Cerebellar cortex (tissue), 1 donor: Measurements from ENCODE around the gene ESRRA.

ENCODE experiments used
- DNase-seq: peaks from one replicate; pipeline ENCODE4 v3.0.0-alpha.2; 2015; ENCODE audit warnings: low spot score

The ESRRA gene

DNA sequence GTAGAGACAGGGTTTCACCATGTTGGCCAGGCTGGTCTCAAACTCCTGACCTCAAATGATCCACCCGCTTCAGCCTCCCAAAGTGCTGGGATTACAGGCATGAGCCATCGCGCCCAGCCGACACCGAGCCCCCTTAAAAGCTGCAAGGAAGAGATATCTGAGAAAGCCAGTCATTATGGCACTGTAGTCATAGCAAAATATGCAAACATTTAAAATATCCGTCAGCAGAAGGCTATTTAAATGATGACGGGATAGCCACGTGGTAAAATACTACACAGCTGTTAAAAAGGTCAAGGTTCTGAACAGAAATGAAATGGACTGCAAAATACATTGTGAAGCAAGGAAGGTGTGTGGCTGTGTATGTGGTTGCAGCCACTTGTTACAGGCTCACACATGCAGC lies 28.2 kb downstream of the ESRRA start:
- no peak for DNase-seq

DNA sequence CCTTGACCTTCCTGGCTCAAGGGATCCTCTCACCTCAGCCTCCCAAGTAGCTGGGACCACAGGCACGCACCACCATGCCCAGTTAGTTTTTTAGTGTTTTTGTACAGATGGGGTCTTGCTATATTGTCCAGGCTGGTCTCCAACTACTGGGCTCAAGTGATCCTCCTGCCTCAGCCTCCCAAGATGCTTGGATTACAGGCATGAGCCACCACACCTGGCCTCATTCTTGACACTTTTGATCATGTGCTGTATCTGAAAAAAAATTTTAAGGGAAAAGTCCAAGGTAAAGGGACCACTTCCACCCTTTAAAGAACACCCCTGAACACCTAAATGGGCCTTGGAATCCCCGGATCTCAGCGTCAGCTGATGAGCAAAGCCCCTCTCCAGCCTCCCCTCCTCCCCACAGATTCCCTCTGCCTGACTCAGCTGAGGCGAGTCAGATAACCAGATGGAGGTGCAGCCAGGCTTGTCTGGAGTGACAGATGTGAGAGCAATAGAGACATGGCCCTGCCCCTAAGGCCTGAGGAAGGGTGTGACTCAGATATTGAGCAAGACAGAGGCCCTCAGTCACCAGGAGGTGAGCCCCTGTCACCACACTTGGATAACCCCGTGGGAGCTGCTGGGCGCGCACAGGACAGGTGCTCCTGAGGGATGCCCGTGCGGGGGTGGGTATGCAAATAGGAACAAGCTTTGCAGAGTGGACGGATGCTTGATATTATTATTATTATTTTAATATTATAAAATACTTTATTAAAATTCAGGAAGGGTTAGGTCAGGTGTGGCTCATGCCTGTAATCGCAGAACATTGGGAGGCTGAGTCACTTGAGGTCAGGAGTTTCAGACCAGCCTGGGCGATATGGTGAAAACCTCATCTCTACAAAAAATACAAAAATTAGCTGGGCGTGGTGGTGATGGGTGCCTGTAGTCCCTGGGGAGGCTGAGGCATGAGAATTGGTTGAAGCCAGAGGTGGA lies 29.7 kb downstream of the ESRRA start:
- DNase-seq = no peak

DNA sequence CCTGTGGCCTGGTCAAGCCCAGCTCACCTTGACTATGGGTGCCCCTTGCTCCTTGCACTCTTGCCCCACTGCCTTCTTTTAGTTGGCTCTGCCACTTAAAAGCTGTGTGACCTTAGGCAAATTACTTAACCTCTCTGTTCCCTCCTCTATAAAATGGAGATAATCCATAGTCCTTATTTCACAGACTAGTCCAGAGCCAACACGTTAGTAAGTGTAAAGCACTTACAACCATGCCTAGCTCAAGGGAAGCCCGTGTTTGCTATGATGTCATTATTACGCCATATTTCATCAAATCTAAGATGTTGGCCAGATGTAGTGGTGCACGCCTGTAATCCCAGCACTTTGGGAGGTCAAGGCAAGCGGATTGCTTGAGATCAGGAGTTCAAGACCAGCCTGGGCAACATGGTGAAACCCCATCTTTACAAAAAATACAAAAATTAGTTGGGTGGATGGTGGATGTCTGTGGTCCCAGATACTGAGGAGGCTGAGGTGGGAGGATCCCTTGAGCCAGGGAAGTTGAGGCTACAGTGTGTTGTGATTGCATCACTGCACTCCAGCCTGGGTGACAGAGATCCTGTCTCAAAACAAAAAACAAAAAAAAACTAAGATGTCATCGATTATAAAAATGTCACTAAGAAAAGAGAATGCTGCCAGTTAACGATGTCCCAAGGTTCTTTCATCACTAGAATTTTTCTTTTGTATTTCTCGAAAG lies 32.4 kb downstream of the ESRRA start:
- no peak for DNase-seq

DNA sequence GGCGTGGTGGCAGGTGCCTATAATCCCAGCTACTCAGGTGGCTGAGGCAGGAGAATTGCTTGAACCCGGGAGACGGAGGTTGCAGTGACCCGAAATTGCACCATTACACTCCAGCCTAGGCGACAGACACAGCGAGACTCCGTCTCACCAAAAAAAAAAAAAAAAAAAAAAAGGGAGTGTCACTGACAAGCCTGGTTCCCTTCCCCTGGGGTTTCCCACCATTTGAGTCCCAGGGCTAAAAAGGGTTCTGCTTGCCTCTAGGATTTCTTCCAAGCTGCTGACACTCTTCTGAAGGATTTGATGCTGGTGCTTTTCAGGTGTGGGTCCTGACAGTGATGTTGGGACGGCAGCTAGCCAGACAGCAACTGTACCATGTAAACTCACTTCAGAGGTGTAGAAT lies 33.4 kb downstream of the ESRRA start:
- no peak for DNase-seq

DNA sequence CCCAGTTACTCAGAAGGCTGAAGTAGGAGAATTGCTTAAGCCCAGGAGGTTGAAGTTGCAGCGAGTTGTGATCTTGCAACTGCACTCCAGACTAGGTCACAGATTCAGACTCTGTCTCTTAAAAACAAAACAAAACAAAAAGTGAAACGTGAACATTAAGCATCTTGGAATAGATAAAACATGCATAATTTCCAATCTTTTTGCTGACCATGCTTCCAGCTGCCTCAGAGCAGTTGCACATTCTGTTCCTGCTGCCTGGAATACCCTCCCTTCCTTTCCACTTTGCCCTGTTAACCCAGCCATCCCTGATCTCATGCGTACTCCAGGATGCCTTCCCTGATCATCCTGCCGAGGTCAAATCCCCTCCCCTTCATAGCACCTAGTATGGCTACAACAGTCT lies 34.0 kb downstream of the ESRRA start:
- DNase-seq = no peak

DNA sequence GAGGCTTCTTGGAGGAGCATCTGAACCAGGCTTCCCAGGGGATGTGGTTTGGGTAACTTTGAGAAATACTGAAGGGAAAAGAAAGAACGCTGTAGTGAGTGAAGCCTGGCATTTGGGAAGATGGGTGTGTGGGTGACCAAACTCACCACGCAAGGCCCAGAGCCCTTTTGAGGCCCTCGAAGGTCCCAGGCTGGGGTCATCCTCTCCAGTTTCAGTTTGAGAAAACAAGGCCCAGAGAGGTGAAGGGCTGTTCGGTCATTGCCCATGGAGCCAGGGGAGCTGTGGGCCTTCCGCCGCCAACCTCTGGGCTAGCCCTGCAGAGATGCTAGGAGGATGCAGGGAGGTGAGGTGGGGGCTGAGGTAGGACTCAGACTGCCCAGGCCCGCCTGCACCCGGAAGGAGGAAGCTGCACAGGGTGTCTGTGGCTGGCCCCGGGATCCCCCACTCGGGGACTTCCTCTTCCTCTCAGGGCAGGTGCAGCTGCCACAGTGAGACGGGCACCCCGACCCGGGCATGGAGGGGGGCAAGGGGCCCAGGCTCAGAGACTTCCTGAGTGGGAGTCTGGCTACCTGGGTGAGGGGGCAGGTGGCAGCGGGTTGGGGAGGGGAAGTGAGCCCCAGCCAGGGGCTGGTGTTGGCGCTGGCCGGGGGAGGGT lies 34.6 kb downstream of the ESRRA start, which contains the start of gene CCDC88B:
Gene CCDC88B (plus strand): TSS at position 451 of the 655 bp plus-strand sequence. CDS start 63 bp downstream, at position 514.
- DNase-seq = no peak

DNA sequence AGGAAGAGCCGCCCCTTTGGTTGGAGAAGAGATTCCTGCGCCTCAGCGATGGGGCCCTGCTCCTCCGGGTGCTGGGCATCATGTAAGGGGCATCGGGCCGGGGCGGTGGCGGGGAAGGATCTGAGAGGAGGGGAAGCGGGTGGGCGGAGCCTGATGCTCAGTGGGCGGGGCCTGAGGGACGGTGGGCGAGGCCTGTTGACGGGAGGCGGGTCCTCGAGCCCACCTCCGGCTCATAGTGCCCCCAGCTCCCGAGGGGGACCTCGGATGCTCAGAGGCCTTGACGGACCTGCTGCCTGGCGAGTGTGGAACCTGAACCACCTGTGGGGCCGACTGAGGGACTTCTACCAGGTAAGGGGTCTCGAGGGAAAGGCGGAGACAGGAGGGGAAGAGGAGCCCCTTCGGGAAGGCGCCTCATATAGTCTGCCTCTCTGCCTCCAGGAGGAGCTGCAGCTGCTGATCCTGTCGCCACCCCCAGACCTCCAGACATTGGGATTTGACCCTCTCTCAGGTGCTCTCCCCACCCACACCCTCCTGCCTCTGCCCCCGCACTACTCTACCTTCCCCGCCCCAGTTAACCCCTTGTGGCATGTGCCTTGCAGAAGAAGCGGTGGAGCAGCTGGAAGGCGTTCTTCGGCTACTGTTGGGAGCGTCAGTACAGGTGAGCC lies 35.5 kb downstream of the ESRRA start:
- DNase-seq = no peak

DNA sequence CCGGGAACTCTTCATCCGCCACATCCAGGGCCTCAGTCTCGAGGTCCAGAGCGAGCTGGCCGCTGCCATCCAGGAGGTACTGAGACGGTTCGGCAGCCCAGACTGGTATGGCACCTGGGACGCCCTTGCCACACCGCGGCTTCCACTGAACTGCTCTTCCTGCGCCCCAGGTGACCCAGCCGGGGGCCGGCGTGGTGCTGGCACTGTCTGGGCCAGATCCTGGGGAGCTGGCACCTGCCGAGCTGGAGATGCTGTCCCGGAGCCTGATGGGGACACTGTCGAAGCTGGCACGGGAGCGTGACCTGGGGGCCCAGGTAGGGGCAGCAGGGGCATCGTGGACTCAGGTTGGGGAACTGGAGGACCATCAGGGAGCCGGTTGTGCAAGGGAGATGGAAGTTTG lies 36.1 kb downstream of the ESRRA start:
- DNase-seq = no peak

DNA sequence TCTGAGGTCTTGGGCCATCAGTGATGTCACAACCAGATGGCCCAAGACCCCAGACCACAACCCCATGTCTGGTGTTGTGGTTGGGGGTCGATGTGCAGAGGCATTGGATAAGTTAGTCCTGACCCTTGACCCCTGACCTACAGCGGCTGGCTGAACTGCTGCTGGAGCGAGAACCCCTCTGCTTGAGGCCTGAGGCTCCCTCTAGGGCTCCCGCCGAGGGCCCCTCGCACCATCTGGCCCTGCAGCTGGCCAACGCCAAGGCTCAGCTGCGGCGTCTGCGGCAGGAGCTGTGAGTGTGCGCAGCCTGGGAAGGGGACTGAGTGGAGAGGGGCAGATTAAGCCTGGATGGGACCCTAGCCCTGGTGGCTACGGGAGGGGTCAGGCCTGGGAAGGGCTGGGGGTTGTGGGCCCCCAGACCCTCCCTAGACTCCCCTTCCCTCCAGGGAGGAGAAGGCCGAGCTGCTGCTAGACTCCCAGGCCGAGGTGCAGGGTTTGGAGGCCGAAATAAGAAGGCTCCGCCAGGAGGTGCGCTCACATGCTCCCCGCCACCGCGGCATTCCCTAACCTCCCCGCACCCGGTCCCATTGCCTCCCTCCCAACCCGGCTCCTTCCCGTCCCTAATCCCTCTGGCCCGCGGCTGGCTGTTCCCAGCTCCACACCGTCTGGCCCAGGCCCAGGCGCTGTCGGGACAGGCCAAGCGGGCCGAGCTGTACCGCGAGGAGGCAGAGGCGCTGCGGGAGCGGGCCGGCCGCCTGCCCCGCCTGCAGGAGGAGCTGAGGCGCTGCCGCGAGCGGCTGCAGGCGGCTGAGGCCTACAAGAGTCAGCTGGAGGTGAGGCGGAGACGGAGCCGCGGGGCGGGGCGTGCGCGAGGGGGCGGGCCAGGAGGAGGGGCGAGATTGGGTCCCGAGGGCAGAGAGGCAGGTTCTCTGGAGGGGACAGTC lies 36.8 kb downstream of the ESRRA start:
- peak; percentile 89 for DNase-seq

DNA sequence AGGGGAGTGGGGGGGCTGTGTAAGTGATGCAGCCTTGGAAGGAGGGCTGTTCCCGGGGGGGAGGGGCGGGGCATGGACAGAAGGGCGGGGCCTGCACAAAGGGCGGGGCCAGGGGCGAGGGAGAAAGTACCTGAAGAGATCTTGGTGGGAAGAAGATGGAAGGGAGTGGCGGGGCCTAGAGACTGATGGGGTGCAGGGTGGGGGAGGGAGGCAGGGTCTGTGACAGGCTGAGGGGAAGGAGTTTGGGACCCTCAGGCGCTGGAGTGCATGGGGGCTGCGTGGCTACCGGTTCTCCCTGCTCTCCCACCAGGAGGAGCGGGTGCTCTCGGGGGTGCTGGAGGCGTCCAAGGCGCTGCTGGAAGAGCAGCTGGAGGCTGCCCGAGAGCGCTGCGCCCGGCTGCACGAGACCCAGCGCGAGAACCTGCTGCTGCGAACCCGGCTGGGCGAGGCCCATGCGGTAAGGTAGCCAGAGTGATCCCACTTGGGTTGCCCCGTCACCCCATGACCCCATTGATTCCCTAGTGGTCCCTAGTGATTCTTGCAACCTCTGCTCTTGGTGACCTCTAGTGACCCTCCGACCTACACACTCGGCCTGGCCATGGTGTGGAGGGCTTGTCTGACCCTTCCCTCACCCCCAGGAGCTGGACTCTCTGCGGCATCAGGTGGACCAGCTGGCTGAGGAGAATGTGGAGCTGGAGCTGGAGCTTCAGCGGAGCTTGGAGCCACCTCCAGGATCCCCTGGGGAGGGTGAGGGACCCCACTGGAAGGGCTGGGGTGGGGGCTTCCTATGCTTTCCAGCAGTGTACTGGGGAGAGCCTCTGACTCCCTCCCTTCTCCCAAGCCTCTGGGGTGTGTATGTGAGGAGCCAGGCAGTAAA lies 37.8 kb downstream of the ESRRA start:
- DNase-seq = no peak

DNA sequence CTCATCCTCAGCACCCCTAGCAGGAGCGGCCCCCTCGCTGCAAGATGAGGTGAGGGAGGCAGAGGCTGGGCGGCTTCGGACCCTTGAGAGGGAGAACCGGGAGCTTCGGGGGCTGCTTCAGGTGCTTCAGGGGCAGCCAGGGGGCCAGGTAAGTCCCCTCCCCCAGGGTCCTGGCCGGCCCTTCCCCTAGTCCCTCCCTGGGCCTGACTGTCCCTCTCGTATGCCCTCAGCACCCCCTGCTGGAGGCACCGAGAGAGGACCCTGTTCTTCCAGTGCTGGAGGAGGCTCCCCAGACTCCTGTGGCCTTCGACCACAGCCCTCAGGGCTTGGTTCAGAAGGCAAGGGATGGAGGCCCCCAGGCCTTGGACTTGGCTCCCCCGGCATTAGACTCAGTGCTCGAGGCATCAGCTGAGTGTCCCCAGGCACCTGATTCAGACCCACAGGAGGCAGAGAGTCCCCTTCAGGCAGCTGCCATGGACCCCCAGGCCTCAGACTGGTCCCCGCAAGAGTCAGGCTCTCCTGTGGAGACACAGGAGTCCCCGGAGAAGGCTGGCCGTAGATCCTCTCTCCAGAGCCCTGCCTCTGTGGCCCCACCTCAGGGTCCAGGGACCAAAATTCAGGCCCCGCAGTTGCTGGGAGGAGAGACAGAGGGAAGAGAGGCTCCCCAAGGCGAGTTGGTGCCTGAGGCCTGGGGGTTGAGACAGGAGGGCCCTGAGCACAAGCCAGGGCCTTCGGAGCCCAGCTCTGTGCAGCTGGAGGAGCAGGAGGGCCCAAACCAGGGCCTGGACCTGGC lies 38.6 kb downstream of the ESRRA start:
- peak; percentile 60 for DNase-seq

DNA sequence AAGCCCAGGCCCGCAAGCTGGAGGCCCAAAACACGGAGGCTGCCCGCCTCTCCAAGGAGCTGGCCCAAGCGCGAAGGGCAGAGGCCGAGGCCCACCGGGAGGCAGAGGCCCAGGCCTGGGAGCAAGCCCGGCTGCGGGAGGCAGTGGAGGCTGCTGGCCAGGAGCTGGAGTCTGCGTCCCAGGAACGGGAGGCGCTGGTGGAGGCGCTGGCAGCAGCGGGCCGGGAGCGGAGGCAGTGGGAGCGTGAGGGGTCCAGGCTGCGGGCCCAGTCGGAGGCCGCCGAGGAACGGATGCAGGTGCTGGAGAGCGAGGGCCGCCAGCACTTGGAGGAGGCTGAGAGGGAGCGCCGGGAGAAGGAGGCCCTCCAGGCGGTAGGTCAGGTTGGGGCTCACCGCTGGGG lies 39.5 kb downstream of the ESRRA start:
- DNase-seq = no peak

DNA sequence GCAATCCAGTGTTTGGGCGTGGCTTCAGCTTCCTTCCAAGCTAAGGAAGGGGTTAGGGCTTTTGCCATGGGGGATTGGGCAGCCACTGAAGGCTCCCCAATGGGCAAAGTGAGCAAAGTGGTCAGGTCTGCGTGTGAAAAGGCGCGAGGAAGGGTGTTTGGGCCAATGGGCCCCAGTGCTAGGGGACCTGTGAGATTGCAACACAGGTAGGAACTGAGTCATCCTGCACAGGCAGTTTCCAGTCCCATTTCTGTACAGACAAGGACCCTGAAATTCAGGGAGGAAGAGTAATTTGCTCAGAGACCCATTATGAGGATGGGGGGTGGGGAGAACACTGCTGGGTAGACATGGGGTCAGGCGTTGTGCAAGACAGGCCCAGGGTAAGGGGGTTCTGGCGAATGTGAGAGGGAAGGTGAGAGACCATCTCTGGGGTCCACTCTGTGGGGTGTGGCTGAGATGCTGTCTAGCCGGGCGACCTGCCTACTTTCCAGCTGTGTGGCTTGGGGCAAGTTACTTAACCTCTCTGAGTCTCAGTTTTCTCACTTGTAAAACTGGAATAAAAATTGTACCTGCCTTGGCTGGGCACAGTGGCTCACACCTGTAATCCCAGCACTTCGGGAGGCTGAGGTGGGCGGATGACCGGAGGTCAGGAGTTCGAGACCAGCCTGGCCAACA lies 42.0 kb downstream of the ESRRA start:
- DNase-seq = no peak

DNA sequence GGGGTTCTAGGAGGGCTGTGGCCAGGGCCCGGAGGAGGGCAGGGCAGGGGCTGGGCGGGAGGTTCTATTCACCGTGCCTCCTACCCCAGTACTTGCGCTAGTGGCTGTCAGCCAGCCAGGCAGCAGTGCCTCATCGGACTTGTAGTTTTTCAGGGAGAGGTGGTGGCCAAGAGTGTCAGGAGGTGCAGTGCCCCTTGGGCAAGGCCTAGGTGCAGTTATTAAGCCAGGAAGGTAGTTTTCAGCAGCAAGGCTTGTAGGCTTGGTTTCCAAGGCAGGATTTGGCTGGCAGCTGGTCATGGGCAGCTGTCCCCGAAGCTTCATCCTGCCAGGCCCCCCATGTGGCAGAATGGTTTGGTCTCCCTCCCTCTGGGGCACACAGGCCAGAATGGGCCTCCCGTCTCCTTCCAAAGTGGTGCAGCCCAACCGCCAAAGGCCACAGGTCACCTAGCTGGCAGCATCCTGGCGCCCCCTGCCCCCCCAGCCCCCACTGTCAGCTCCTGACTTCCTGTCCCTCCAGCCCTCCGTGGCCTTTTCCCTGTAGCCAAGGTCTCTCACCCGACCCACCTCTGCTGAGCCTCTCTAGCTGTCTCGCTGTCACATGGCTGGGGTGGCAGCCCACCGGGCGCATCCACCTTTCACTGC lies 43.2 kb downstream of the ESRRA start:
- peak; percentile 83 for DNase-seq

DNA sequence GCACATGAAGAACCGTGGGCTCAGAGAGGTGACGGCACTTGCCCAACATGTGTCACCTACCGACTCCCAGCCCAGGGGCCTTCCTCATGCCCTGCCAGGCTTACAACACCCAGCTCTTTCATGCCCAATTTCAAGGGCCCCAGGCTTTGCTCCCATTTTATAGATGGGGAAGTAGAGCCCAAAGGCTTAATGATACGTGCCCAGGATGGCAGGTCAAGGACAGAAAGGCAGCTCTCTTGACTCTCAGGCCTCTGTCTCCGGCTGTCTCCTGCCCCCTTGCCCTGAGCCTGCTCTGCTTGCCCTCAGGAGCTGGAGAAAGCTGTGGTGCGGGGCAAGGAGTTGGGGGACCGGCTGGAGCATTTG lies 43.7 kb downstream of the ESRRA start:
- no peak for DNase-seq

DNA sequence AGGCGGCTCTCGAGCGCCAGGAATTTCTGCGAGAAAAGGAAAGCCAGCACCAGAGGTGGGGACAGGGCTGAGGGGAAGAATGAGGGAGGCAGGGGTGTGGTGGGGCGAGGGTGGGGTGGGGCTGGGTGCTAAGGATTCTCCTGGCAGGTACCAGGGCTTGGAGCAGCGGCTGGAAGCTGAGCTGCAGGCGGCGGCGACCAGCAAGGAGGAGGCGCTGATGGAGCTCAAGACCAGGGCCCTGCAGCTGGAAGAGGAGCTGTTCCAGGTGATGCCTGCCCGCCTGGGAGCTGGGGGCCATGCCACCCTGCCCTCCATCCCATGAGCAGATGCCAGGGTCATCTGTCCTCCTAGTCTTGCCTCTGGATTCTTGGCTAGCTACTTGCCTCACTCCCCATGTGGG lies 44.1 kb downstream of the ESRRA start:
- DNase-seq = no peak

DNA sequence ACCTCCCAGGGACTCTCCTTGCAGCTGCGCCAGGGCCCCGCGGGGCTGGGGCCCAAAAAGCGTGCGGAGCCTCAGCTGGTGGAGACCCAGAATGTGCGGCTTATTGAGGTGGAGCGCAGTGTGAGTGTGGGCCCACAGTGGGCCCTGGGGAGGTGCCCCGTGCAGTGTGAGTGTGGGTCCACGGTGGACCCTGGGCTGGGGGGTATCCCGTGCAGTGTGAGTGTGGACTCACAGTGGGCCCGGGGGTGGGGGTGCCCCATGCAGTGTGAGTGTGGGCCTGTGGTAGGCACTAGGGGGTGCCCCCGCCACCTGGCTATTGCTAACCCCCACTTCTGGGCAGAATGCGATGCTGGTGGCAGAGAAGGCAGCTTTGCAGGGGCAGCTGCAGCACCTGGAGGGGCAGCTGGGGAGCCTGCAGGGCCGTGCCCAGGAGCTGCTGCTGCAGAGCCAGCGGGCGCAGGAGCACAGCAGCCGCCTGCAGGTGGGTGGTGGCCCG lies 45.9 kb downstream of the ESRRA start:
- DNase-seq = no peak
